ENCODE measurements around the gene MARK2. TPM values are rescaled to one million over a fixed set of nuclear protein-coding genes. Genes with fewer than 3 reads are reported as not detected.

The MARK2 gene
- total RNA-seq, 1 experiment from 2014 or later = 39.8 TPM

- TF ChIP-seq POLR2A (IDR thresholded peaks at IDR 0.05; ENCODE audit: borderline replicate concordance, extremely low read depth, insufficient read depth, insufficient read length) (no peak), ZFX (IDR thresholded peaks at IDR 0.05) (no peak), CTCF (IDR thresholded peaks at IDR 0.05 in 2 of 3, conservative IDR thresholded peaks at IDR 0.05 in 1 of 3; ENCODE audit: borderline replicate concordance in 1 of 3, insufficient read depth in 1 of 3, low read depth in 2 of 3, low read length in 2 of 3) (no peak), EZH2phosphoT487 (IDR thresholded peaks at IDR 0.05; ENCODE audit: borderline replicate concordance) (no peak)
Observed at GRCh38 chr11:63890368-63890767, 51.5 kb downstream of the MARK2 start (continued).

- ChIA-PET RAD21 (ENCODE audit: low non-redundant PET in 1 of 2, low total read pairs in 2 of 2, uncharacterized antibody in 2 of 2, unreplicated experiment in 2 of 2) (no interaction called here), POLR2A (interaction anchor here (0.6 kb wide), 1 partner anchor 41 kb away, joined by 3 read pairs; no protein-coding TSS in a partner anchor), CTCF (interaction anchor here (1.1 kb wide), 1 partner anchor 14 kb away, joined by 3 read pairs; no protein-coding TSS in a partner anchor)
- Histone ChIP-seq H4K20me1 (ENCODE audit: insufficient read depth) (no peaks in the 10 kb centered on the region; the same call in 1 of the 2 replicates), H3K4me2 (ENCODE audit: low read length) (no peak overlapping the region), H3K36me3 (ENCODE audit: control insufficient read depth in 1 of 2, insufficient read depth in 2 of 2, low read length in 2 of 2) (peaks cover 9 to 14% of the 10 kb centered on the region in 2 experiments; a peak in 2 of 4 replicates), H3K79me2 (ENCODE audit: insufficient read depth, low read length) (peaks cover 70% of the 10 kb centered on the region), H3K9me3 (ENCODE audit: control insufficient read depth in 1 of 2, insufficient read depth in 1 of 2, low read depth in 1 of 2, low read length in 2 of 2) (no peaks in the 10 kb centered on the region), H3K9me2 (ENCODE audit: insufficient read depth) (no peaks in the 10 kb centered on the region), H3K4me1 (ENCODE audit: control insufficient read depth in 1 of 2, insufficient read depth in 2 of 2, low read length in 2 of 2) (peaks cover 13 to 19% of the 10 kb centered on the region in 2 experiments), H2AFZ (ENCODE audit: low read depth, low read length, poor library complexity, severe bottlenecking) (no peak overlapping the region), H3K27ac (ENCODE audit: low read depth, low read length) (no peak overlapping the region), H3K9ac (ENCODE audit: low read length) (no peak overlapping the region), H3K4me3 (replicated peaks in 1 of 2; ENCODE audit: low read depth in 1 of 2, low read length in 2 of 2) (no peak overlapping the region), H3K27me3 (ENCODE audit: insufficient read depth, low read length) (no peaks in the 10 kb centered on the region)
- DNase-seq (ENCODE audit: low read depth, low spot score) = no peak
- BruUV-seq (replicated peaks) = no TSS peak
- intact Hi-C loops (cut with micrococcal nuclease) = no loop called here
- no peak for ATAC-seq
- TF ChIP-seq POLR2A (IDR thresholded peaks at IDR 0.05; ENCODE audit: borderline replicate concordance, extremely low read depth, insufficient read depth, insufficient read length) (no peak), CBX3 (IDR thresholded peaks at IDR 0.05; ENCODE audit: low read depth) (no peak), TCF7L2 (IDR thresholded peaks at IDR 0.05; ENCODE audit: borderline replicate concordance, extremely low read depth, insufficient read depth, insufficient read length) (no peak), REST (IDR thresholded peaks at IDR 0.05; ENCODE audit: low read depth) (no peak; the same call in 1 of the 2 replicates), SP1 (IDR thresholded peaks at IDR 0.05; ENCODE audit: low read depth) (no peak), JUND (IDR thresholded peaks at IDR 0.05) (no peak)
Observed at GRCh38 chr11:63892228-63892627, 53.3 kb downstream of the MARK2 start.
